ENCODE data around the gene GAREM1.

DNA sequence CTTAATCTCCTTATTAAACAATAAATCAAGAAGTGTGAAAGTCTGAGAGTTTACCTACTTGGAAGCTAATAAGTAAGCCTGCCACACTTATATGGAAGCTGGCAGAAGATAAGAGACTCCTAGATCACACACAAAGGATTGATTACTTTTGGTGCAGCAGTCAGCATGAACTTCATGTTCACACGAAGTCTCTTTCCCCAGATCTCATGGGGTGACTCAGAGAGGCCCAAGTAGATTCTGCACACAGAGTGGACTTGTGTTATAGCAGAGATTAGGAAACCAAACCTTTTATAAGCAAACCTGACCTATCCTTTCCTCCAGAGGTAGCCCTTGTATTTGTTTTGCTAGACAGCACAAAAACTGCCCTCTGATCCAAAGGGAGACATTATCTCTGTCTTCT is 9.9 kb upstream of the GAREM1 start:
- TF ChIP-seq, protein P1, sequence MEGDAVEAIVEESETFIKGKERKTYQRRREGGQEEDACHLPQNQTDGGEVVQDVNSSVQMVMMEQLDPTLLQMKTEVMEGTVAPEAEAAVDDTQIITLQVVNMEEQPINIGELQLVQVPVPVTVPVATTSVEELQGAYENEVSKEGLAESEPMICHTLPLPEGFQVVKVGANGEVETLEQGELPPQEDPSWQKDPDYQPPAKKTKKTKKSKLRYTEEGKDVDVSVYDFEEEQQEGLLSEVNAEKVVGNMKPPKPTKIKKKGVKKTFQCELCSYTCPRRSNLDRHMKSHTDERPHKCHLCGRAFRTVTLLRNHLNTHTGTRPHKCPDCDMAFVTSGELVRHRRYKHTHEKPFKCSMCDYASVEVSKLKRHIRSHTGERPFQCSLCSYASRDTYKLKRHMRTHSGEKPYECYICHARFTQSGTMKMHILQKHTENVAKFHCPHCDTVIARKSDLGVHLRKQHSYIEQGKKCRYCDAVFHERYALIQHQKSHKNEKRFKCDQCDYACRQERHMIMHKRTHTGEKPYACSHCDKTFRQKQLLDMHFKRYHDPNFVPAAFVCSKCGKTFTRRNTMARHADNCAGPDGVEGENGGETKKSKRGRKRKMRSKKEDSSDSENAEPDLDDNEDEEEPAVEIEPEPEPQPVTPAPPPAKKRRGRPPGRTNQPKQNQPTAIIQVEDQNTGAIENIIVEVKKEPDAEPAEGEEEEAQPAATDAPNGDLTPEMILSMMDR (IDR thresholded peaks at IDR 0.05): no peak
- TF ChIP-seq EZH2 (IDR thresholded peaks at IDR 0.05) (no peak), EZH2phosphoT487 (IDR thresholded peaks at IDR 0.05) (no peak)

Data from neural progenitor cell (in vitro differentiated cells).